Esophagus squamous epithelium (tissue), 5 donors: ENCODE results near the gene KCNAB1. TPM values are rescaled to one million over a fixed set of nuclear protein-coding genes. Genes with fewer than 3 reads are reported as not detected.
"Not testable (repeated sequence)": the region's sequence is repeated elsewhere in the genome, so short reads cannot be mapped to it uniquely, and the experiment has no call there.

Source experiments
- DNase-seq: peaks from one replicate; lab custom pipeline; 2025; lab: John Stamatoyannopoulos, UW
- H3K27ac ChIP-seq, 4 donors: fragments of 200-600 bp; sonication (generic); one replicate each; pipeline ENCODE4 v1.5.1; 2016 to 2019; ENCODE audit warnings: mild to moderate bottlenecking in 1 of 4
- H3K27me3 ChIP-seq, 4 donors: fragments of 200-600 bp; sonication (generic); 1 replicate in 3 of 4; 2 replicates in 1 of 4; pipeline versions ENCODE4 v1.5.1 to v1.6.0; 2017 to 2021; ENCODE audit warnings: antibody characterized with exemption in 1 of 4
- H3K36me3 ChIP-seq, 3 donors: fragments of 200-600 bp; sonication (generic); one replicate each; pipeline ENCODE4 v1.5.1; 2016 to 2019
- H3K4me1 ChIP-seq, 3 donors: fragments of 200-600 bp; sonication (generic); one replicate each; pipeline ENCODE4 v1.5.1; 2017 to 2019
- H3K4me3 ChIP-seq, 4 donors: fragments of 200-600 bp; sonication (generic); 1 replicate in 3 of 4; 2 replicates in 1 of 4; pipeline ENCODE4 v1.5.1; 2016 to 2019; ENCODE audit warnings: mild to moderate bottlenecking in 2 of 4, moderate library complexity in 1 of 4
- H3K9me3 ChIP-seq, 3 donors: fragments of 200-600 bp; sonication (generic); one replicate each; pipeline ENCODE4 v1.5.1; 2016 to 2019
- POLR2A ChIP-seq, 4 donors: fragments of 450-650 bp; IDR thresholded peaks; one replicate each; pipeline ENCODE4 v1.6.1; 2017; ENCODE audit warnings: antibody characterized with exemption in 4 of 4, mild to moderate bottlenecking in 4 of 4, moderate library complexity in 3 of 4
- WGBS, 2 donors: methylation state at CpG; one replicate each; pipeline ENCODE4 v1.1.5; 2018; 5-methylcytosine and 5-hydroxymethylcytosine counted together
- intact Hi-C: fragments of 100-400 bp; cut with DNase I; formaldehyde crosslinking; loops from one replicate; pipeline ENCODE4 v1.15.0; 2022
- total RNA-seq, 4 donors: library from RNA; depleted of rRNA; stranded (reverse); fragments of >200 nt; gene quantifications; one replicate each; pipeline ENCODE4 v1.1.0, GENCODE V29; 2016
- TF ChIP-seq, protein P1 (sequence below), 6 experiments: fragments of 450-650 bp in 4 of 6; fragments of 200-600 bp in 2 of 6; sonication (generic) in 2 of 6; IDR thresholded peaks; one replicate each; pipeline ENCODE4 v1.5.1; 2016 to 2019; ENCODE audit warnings: antibody characterized with exemption in 6 of 6, mild to moderate bottlenecking in 4 of 6, moderate library complexity in 4 of 6
- donor health status: DM: yes; HTN: yes; CAD: no.

The KCNAB1 gene
- total RNA-seq, 4 donors from 2014 or later = 0.40 to 6.6 (median 1.3) TPM

DNA sequence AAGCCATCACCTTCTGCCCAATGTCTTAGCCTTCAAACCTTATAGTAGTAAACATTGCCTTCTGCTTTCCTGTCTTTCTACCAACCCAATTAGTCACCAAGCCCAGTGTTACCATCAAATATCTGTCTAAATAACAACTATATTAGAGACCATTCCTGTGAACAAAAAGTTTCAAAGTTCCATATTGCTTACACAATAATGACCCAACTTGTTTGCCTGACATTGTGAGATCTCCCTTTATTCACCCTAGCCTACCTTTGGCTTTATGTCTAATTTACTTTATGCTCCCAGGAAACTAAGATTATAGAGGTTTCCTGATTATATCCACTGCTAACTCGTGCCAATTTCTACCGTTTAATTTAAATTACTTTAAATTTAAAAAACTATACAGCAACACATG lies 26.0 kb upstream of the KCNAB1 start:
- no peak for DNase-seq
- intact Hi-C loops = no loop called here
- WGBS, 2 donors = 74 to 75% methylated on average over 2 of the region's 2 CpGs

DNA sequence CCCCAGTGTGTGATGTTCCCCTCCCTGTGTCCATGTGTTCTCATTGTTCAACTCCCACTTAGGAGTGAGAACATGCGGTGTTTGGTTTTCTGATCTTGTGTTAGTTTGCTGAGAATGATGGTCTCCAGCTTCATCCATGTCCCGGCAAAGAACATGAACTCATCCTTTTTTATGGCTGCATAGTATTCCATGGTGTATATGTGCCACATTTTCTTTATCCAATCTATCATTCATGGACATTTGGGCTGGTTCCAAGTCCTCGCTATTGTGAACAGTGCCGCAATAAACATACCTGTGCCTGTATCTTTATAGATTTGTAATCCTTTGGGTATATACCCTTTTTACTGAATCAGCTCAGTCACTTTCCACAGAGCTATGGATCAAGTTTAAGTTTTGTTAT lies 24.7 kb upstream of the KCNAB1 start:
- H3K27ac ChIP-seq, H3K27me3 ChIP-seq, intact Hi-C loops, DNase-seq, H3K4me3 ChIP-seq, H3K36me3 ChIP-seq, H3K9me3 ChIP-seq, H3K4me1 ChIP-seq: not testable (repeated sequence)
- 83 to 95% methylated on average over 4 of the region's 4 CpGs for WGBS, 2 donors

More for the DNA sequence above, 26.0 kb upstream of the KCNAB1 start:
- Histone ChIP-seq H3K4me1 (no peaks in the 10 kb centered on the region), H3K9me3 (no peaks in the 10 kb centered on the region), H3K36me3 (no peaks in the 10 kb centered on the region), H3K27me3 (no peaks in the 10 kb centered on the region), H3K27ac (no peak overlapping the region), H3K4me3 (no peak overlapping the region)
- TF ChIP-seq, protein P1, sequence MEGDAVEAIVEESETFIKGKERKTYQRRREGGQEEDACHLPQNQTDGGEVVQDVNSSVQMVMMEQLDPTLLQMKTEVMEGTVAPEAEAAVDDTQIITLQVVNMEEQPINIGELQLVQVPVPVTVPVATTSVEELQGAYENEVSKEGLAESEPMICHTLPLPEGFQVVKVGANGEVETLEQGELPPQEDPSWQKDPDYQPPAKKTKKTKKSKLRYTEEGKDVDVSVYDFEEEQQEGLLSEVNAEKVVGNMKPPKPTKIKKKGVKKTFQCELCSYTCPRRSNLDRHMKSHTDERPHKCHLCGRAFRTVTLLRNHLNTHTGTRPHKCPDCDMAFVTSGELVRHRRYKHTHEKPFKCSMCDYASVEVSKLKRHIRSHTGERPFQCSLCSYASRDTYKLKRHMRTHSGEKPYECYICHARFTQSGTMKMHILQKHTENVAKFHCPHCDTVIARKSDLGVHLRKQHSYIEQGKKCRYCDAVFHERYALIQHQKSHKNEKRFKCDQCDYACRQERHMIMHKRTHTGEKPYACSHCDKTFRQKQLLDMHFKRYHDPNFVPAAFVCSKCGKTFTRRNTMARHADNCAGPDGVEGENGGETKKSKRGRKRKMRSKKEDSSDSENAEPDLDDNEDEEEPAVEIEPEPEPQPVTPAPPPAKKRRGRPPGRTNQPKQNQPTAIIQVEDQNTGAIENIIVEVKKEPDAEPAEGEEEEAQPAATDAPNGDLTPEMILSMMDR (IDR thresholded peaks at IDR 0.05) = no peak
- TF ChIP-seq POLR2A (IDR thresholded peaks at IDR 0.05) = no peak

DNA sequence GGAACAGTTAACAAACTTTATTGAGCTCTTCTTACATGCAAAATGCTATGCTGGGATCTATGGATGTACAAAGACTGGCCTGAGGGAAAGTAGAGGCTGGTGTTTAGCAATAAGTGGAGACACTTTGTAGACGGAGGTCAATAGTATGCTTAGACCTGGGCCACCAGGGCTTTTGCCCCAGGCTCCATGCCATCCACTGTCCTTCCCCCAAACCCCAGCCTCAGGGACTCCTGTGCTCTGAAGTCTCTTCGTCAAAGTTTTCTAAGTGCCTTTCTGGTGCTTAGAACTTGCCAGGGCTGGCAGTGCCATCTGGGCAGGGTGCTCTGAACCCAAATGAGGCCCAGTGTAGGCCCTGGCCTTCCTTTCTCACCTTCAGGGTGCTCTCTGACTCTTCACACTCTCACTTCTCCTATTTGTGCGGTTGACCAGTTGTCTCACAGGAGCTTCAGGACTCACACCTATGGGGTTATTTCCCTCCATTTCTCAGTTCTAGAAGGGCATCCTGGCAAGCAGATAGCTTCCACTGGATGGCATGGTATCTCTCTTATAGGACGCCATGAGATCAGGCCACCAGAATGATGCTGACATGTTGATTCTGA lies 21.8 kb upstream of the KCNAB1 start:
- no peak overlapping the region for H3K27ac ChIP-seq

DNA sequence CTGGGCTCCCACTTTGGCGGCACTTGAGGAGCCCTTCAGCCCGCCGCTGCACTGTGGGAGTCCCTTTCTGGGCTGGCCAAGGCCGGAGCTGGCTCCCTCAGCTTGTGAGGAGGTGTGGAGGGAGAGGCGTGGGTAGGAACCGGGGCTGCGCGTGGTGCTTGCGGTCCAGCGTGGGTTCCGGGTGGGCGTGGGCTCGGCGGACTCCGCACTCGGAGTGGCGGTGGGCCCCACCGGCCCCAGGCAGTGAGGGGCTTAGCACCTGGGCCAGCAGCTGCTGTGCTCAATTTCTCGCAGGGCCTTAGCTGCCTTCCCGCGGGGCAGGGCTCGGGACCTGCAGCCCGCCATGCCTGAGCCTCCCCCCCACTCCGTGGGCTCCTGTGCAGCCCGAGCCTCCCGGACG lies 21.0 kb upstream of the KCNAB1 start:
- DNase-seq = not testable (repeated sequence)
- 82% methylated on average over 4 of the region's 27 CpGs; no CpG with 5 or more reads in 1 of the 2 donors for WGBS, 2 donors

More for the DNA sequence above, 21.8 kb upstream of the KCNAB1 start:
- TF ChIP-seq POLR2A (IDR thresholded peaks at IDR 0.05) = no peak
- TF ChIP-seq, protein P1 (IDR thresholded peaks at IDR 0.05) = no peak
- Histone ChIP-seq H3K4me3 (no peak overlapping the region), H3K36me3 (no peaks in the 10 kb centered on the region), H3K9me3 (no peaks in the 10 kb centered on the region), H3K27me3 (no peaks in the 10 kb centered on the region), H3K4me1 (no peaks in the 10 kb centered on the region)
- intact Hi-C loops = no loop called here
- 80 to 92% methylated on average over 4 of the region's 4 CpGs for WGBS, 2 donors
- no peak for DNase-seq

DNA sequence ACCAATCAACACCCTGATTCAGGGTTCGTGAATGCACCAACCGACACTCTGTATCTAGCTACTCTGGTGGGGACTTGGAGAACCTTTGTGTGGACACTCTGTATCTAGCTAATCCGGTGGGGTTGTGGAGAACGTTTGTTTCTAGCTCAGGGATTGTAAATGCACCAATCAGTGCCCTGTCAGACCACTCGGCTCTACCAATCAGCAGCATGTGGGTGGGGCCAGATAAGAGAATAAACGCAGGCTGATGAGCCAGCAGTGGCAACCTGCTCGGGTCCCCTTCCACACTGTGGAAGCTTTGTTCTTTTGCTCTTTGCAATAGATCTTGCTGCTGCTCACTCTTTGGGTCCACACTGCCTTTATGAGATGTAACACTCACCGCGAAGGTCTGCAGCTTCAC lies 20.4 kb upstream of the KCNAB1 start:
- intact Hi-C loops, DNase-seq, H3K27ac ChIP-seq, H3K4me1 ChIP-seq, H3K4me3 ChIP-seq, H3K9me3 ChIP-seq, H3K36me3 ChIP-seq, H3K27me3 ChIP-seq: not testable (repeated sequence)
- whole genome bisulfite sequencing, 2 donors = 80 to 93% methylated on average over 2 to 7 of the region's 9 CpGs

More for the DNA sequence above, 21.0 kb upstream of the KCNAB1 start:
- H3K27ac ChIP-seq, H3K27me3 ChIP-seq, H3K36me3 ChIP-seq, H3K4me1 ChIP-seq, H3K9me3 ChIP-seq, H3K4me3 ChIP-seq, intact Hi-C loops: not testable (repeated sequence)

DNA sequence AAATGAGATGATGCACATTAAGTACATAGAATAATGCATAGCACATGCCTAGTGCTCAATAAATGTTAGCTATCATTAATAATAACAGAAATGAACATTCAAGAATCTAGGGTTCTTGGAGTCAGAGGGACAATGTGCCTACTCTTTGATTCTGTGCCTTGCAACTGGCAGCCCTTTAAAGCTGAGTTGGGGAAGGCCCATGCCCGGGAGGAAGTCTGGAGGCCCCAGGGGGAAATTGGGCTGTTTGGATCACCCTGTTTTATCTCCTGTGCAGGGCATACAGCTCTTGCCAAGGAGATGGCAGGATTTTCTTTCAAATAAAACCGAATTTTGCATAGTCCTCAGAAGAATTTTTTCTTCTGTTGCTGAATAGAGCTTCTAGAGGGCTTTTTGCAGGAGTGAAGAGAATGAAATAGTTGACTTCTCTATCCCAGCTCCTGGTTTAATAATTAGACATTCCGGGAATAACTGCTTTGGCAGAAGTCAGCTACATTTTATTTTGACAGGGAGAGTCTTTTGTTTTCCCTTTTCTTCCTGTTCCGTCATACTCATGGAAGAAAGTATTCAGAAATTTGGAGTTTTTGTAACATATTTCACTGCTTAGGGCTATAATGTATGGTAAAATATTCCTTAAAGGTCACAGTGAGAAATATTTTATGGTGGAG lies 18.0 kb upstream of the KCNAB1 start:
- Histone ChIP-seq H3K27me3 (no peaks in the 10 kb centered on the region), H3K4me1 (no peaks in the 10 kb centered on the region), H3K36me3 (no peaks in the 10 kb centered on the region), H3K27ac (no peak overlapping the region), H3K9me3 (no peaks in the 10 kb centered on the region), H3K4me3 (no peak overlapping the region)
- intact Hi-C loops = no loop called here
- no peak for DNase-seq
- TF ChIP-seq, protein P1 (IDR thresholded peaks at IDR 0.05) = no peak
- no peak for TF ChIP-seq POLR2A (IDR thresholded peaks at IDR 0.05)
- 26 to 28% methylated on average over 4 of the region's 4 CpGs for WGBS, 2 donors
